CD14-positive monocyte (primary cell): ENCODE measurements around the gene AP2A1. TPM values are rescaled to one million over a fixed set of nuclear protein-coding genes. Genes with fewer than 3 reads are reported as not detected.

Experiments used
- DNase-seq, 3 donors: peaks; one replicate each; pipeline ENCODE4 v3.0.0-alpha.2; 2011 to 2022
- H2AFZ ChIP-seq: 2 replicates; pipeline ENCODE4 v1.6.0; 2012; ENCODE audit warnings: mild to moderate bottlenecking, low read depth, low read length, inconsistent platforms; ENCODE audit not compliant: insufficient read depth, poor library complexity, severe bottlenecking
- H3K27ac ChIP-seq, 2 donors: 1 replicate in 1 of 2; 2 replicates in 1 of 2; pipeline ENCODE4 v1.5.1; 2012 to 2013; ENCODE audit warnings: low read length in 2 of 2, control low read depth in 1 of 2, inconsistent platforms in 1 of 2, low read depth in 1 of 2, mild to moderate bottlenecking in 1 of 2
- H3K27me3 ChIP-seq, 2 donors: one replicate each; pipeline versions ENCODE4 v1.6.0 to v1.6.1; 2011 to 2013; ENCODE audit warnings: low read length in 2 of 2; ENCODE audit not compliant: control insufficient read depth in 2 of 2, insufficient read depth in 2 of 2
- H3K36me3 ChIP-seq, 2 donors: replicated peaks in 1 of 2; 1 replicate in 1 of 2; 2 replicates in 1 of 2; pipeline versions ENCODE4 v1.5.1 to v1.6.1; 2012 to 2013; ENCODE audit warnings: low read length in 2 of 2, control low read depth in 1 of 2, inconsistent platforms in 1 of 2, mild to moderate bottlenecking in 1 of 2; ENCODE audit not compliant: insufficient read depth in 2 of 2, control insufficient read depth in 1 of 2
- H3K4me1 ChIP-seq, 2 donors: 1 replicate in 1 of 2; 2 replicates in 1 of 2; pipeline versions ENCODE4 v1.5.1 to v1.6.1; 2012 to 2013; ENCODE audit warnings: low read length in 2 of 2, control low read depth in 1 of 2, inconsistent platforms in 1 of 2, mild to moderate bottlenecking in 1 of 2, moderate library complexity in 1 of 2; ENCODE audit not compliant: insufficient read depth in 2 of 2, control insufficient read depth in 1 of 2
- H3K4me2 ChIP-seq: replicated peaks from 2 replicates; pipeline ENCODE3; 2012; ENCODE audit warnings: low read length, moderate library complexity, mild to moderate bottlenecking; ENCODE audit not compliant: poor library complexity, severe bottlenecking; ENCODE audit errors: extremely low read depth
- H3K4me3 ChIP-seq, 3 experiments: fragments of 200-600 bp in 1 of 3; sonication (generic) in 1 of 3; replicated peaks in 1 of 3; 1 replicate in 2 of 3; 2 replicates in 1 of 3; pipeline ENCODE4 v1.5.1; 2011 to 2013; ENCODE audit warnings: low read length in 3 of 3, mild to moderate bottlenecking in 3 of 3, control low read depth in 2 of 3, low read depth in 2 of 3, inconsistent platforms in 1 of 3, moderate library complexity in 1 of 3
- H3K79me2 ChIP-seq: 2 replicates; pipeline ENCODE4 v1.6.0; 2012; ENCODE audit warnings: mild to moderate bottlenecking, control low read depth, inconsistent platforms, low read length, moderate library complexity; ENCODE audit not compliant: insufficient read depth
- H3K9ac ChIP-seq: 2 replicates; pipeline ENCODE4 v1.6.0; 2017; ENCODE audit warnings: low read length, mild to moderate bottlenecking; ENCODE audit not compliant: insufficient read depth, poor library complexity, severe bottlenecking
- H3K9me3 ChIP-seq, 2 donors: replicated peaks in 1 of 2; 1 replicate in 1 of 2; 2 replicates in 1 of 2; pipeline versions ENCODE4 v1.5.1 to v1.6.1; 2012 to 2013; ENCODE audit warnings: low read length in 2 of 2, control low read depth in 1 of 2; ENCODE audit not compliant: control insufficient read depth in 1 of 2, insufficient read depth in 1 of 2
- H4K20me1 ChIP-seq: 2 replicates; pipeline ENCODE4 v1.6.0; 2012; ENCODE audit warnings: mild to moderate bottlenecking, low read length, control low read depth, moderate library complexity; ENCODE audit not compliant: insufficient read depth
- H3K27ac Mint-ChIP-seq, 7 donors: one replicate each; pipeline ENCODE4 v1.8.0; 2020; ENCODE audit warnings: mild to moderate bottlenecking in 7 of 7, mixed read lengths in 7 of 7, moderate library complexity in 6 of 7, inconsistent platforms in 2 of 7
- H3K27me3 Mint-ChIP-seq, 3 donors: one replicate each; pipeline ENCODE4 v1.8.0; 2021 to 2022; ENCODE audit warnings: low read depth in 3 of 3, mild to moderate bottlenecking in 3 of 3, mixed read lengths in 3 of 3, moderate library complexity in 3 of 3, inconsistent platforms in 1 of 3
- H3K36me3 Mint-ChIP-seq, 2 donors: one replicate each; pipeline ENCODE4 v1.8.0; 2020; ENCODE audit warnings: mixed read lengths in 2 of 2, inconsistent platforms in 1 of 2, mild to moderate bottlenecking in 1 of 2
- H3K4me1 Mint-ChIP-seq: one replicate; pipeline ENCODE4 v1.8.0; 2020; ENCODE audit warnings: mild to moderate bottlenecking, mixed read lengths
- H3K4me3 Mint-ChIP-seq, 2 donors: one replicate each; pipeline ENCODE4 v1.8.0; 2020; ENCODE audit warnings: mild to moderate bottlenecking in 2 of 2, mixed read lengths in 2 of 2, moderate library complexity in 1 of 2
- H3K9me3 Mint-ChIP-seq, 7 donors: one replicate each; pipeline ENCODE4 v1.8.0; 2020 to 2022; ENCODE audit warnings: mixed read lengths in 7 of 7, mild to moderate bottlenecking in 6 of 7, moderate library complexity in 6 of 7, inconsistent platforms in 2 of 7
- CTCF ChIP-seq: fragments of 200-600 bp; IDR thresholded peaks from one replicate; pipeline ENCODE4 v1.8.0; 2022; ENCODE audit warnings: antibody characterized with exemption, mild to moderate bottlenecking
- WGBS: methylation state at CpG from one replicate; pipeline ENCODE4 v1.1.5; 2013; ENCODE audit warnings: missing lambda C conversion rate; ENCODE audit not compliant: insufficient coverage; 5-methylcytosine and 5-hydroxymethylcytosine counted together
- intact Hi-C, 2 donors: fragments of 100-400 bp; cut with micrococcal nuclease; formaldehyde crosslinking; loops; one replicate each; pipeline versions ENCODE4 v1.15.0 to v1.15.1; 2023
- polyA plus RNA-seq, 3 donors: library from polyadenylated mRNA; depleted of rRNA in 1 of 3; unstranded in 2 of 3; stranded (reverse) in 1 of 3; fragments of 300-500 nt in 2 of 3; fragments of >200 nt in 1 of 3; fragmentation: Illumina TruSeq in 2 of 3; gene quantifications; 1 replicate in 2 of 3; 2 replicates in 1 of 3; pipeline ENCODE4 v1.2.3, GENCODE V29; 2012 to 2021

AP2A1 gene
- polyA plus RNA-seq, 3 donors = 12.1 to 117 (median 15.1) TPM

- peaks cover 14% of the 10 kb centered on the region for H4K20me1 ChIP-seq
- peak overlapping the region in 1 of 3 experiments; percentile 46 for H3K4me3 ChIP-seq
- H3K27me3 ChIP-seq = peaks cover 7 to 12% of the 10 kb centered on the region in 2 donors
- TF ChIP-seq CTCF = no peak
- peaks cover 13% of the 10 kb centered on the region for H3K79me2 ChIP-seq
- H3K9me3 ChIP-seq = peaks cover 4% of the 10 kb centered on the region in 2 donors
- peaks cover 4 to 11% (median 8%) of the 10 kb centered on the region in 7 donors for H3K9me3 Mint-ChIP-seq
- H3K27ac ChIP-seq = peak overlapping the region; percentile 11 to 49
- H2AFZ ChIP-seq = no peak overlapping the region
- peak; percentile 58 to 79 (median 71) for DNase-seq
- H3K4me2 ChIP-seq = peak overlapping the region; percentile 33
- H3K4me1 Mint-ChIP-seq = peaks cover 53% of the 10 kb centered on the region
- intact Hi-C loops = no loop called here
- H3K27me3 Mint-ChIP-seq = peaks cover 13 to 14% (median 13%) of the 10 kb centered on the region in 3 donors
- H3K4me3 Mint-ChIP-seq = peak overlapping the region in 1 of 2 donors; percentile 57
- H3K36me3 ChIP-seq = no peaks in the 10 kb centered on the region
- H3K9ac ChIP-seq = no peak overlapping the region
- H3K36me3 Mint-ChIP-seq = peaks cover 8 to 9% of the 10 kb centered on the region in 2 donors
- 97% methylated on average over 6 of the region's 10 CpGs for WGBS
- peak overlapping the region; percentile 66 to 90 (median 81) for H3K27ac Mint-ChIP-seq
- H3K4me1 ChIP-seq = peaks cover 49 to 63% of the 10 kb centered on the region in 2 donors
These were observed 81.2 kb downstream of the AP2A1 start for GRCh38 chr19:49847731-49848696.

GRCh38 chr19:49848938-49849337 is 82.1 kb downstream of the AP2A1 start:
- intact Hi-C loops = no loop called here
- Histone ChIP-seq H3K9me3 (peaks cover 4% of the 10 kb centered on the region in 2 donors), H3K79me2 (peaks cover 20% of the 10 kb centered on the region), H3K9ac (no peak overlapping the region), H3K36me3 (no peaks in the 10 kb centered on the region), H3K4me3 (peak overlapping the region in 1 of 3 experiments; percentile 46), H3K27ac (peak overlapping the region in 1 of 2 donors; percentile 49), H4K20me1 (peaks cover 21% of the 10 kb centered on the region), H3K4me2 (no peak overlapping the region), H2AFZ (no peak overlapping the region), H3K27me3 (peaks cover 7 to 12% of the 10 kb centered on the region in 2 donors), H3K4me1 (peaks cover 47 to 55% of the 10 kb centered on the region in 2 donors)
- peak overlapping the region in 1 of 2 donors; percentile 28 for H3K4me3 Mint-ChIP-seq
- H3K36me3 Mint-ChIP-seq = peaks cover 8 to 9% of the 10 kb centered on the region in 2 donors
- H3K27me3 Mint-ChIP-seq = peaks cover 13 to 17% (median 14%) of the 10 kb centered on the region in 3 donors
- DNase-seq = peak in 1 of 3 donors; percentile 31
- no CpG with 5 or more reads among the region's 3 CpGs for WGBS
- peaks cover 4 to 11% (median 8%) of the 10 kb centered on the region in 7 donors for H3K9me3 Mint-ChIP-seq
- peak overlapping the region; percentile 64 to 90 (median 81) for H3K27ac Mint-ChIP-seq
- peaks cover 55% of the 10 kb centered on the region for H3K4me1 Mint-ChIP-seq
- no peak for TF ChIP-seq CTCF
